Loucy (cell line): ENCODE results near the gene FARSB.

Source experiments
- CTCF ChIP-seq: fragments of 200-600 bp; sonication (generic); conservative IDR thresholded peaks from 2 replicates; pipeline ENCODE4 v1.5.1; 2014; ENCODE audit warnings: mild to moderate bottlenecking, antibody characterized with exemption, low read length
- EZH2phosphoT487 ChIP-seq: fragments of 200-600 bp; IDR thresholded peaks from 2 replicates; pipeline ENCODE4 v1.6.1; 2018; ENCODE audit warnings: antibody characterized with exemption, mild to moderate bottlenecking, moderate library complexity, borderline replicate concordance

GRCh38 chr2:222673273-222673672, 17.4 kb upstream of the FARSB start:
- no peak for TF ChIP-seq EZH2phosphoT487
- TF ChIP-seq CTCF: no peak
